GM06990 (cell line): Measurements from ENCODE around the gene CANX.

Source experiments
- DNase-seq: peaks from one replicate; pipeline ENCODE4 v3.0.0-alpha.2; 2011; ENCODE audit not compliant: insufficient read length; ENCODE audit errors: extremely low read depth
- H3K27me3 ChIP-seq: replicated peaks from 2 replicates; pipeline ENCODE4 v1.6.0; 2011; ENCODE audit warnings: low read length; ENCODE audit not compliant: control insufficient read depth, insufficient read depth
- H3K36me3 ChIP-seq: 2 replicates; pipeline ENCODE4 v1.5.1; 2011; ENCODE audit warnings: low read length; ENCODE audit not compliant: control insufficient read depth, insufficient read depth
- H3K4me3 ChIP-seq: replicated peaks from 2 replicates; pipeline ENCODE4 v1.5.1; 2011; ENCODE audit warnings: low read depth, mild to moderate bottlenecking, control low read depth, low read length
- CTCF ChIP-seq: IDR thresholded peaks from 2 replicates; pipeline ENCODE4 v1.5.1; 2011; ENCODE audit warnings: low read length, control low read depth, mild to moderate bottlenecking, inconsistent platforms; ENCODE audit not compliant: insufficient read depth, poor library complexity, severe bottlenecking

Gene CANX

DNA sequence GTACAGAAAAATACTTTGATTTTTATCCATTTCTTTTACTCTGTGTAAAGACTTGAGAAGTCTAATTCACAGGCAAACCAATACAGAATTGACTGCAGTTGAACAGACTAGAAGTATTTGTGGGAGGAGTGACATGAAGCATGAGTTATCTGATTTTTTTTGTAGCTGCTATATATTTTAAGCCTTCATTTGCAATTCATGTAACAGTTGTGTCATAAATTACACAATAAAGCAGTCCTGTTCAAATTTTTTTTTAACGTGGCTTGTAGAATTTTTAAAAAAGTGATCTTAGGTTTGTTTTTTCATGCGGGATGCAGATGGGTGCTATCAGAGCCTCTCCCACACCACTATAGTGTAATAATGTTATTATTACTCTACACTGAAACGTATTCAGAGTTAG lies 31.0 kb downstream of the CANX start:
- no peaks in the 10 kb centered on the region for H3K27me3 ChIP-seq
- H3K4me3 ChIP-seq: no peak overlapping the region
- TF ChIP-seq CTCF: no peak
- H3K36me3 ChIP-seq: peaks cover 13% of the 10 kb centered on the region
- DNase-seq: no peak

DNA sequence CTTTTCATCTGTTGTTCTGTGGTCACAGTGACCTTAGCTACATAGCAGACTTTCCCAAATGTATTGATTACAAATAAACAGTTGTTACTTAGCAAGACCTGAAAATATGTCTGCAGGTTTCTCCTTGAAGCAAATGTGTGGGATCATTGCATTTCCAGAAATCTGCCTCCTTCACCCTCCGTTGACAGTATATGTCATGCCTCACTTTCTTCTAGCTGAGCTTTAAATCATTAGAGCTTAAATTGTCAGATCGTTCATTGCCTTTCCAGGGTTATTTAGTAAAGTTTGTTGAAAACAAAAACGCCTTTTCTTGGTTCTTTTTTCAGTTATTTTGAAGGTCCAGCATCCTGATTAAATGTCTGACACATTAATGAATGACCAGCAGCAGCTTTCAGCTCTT lies 31.6 kb downstream of the CANX start:
- no peak for TF ChIP-seq CTCF
- no peak for DNase-seq
- Histone ChIP-seq H3K4me3 (no peak overlapping the region), H3K27me3 (no peaks in the 10 kb centered on the region), H3K36me3 (peaks cover 10% of the 10 kb centered on the region)

GRCh38 chr5:179730852-179731251 lies 32.1 kb downstream of the CANX start:
- no peak for DNase-seq
- H3K36me3 ChIP-seq: peaks cover 10% of the 10 kb centered on the region
- no peak overlapping the region for H3K4me3 ChIP-seq
- no peak for TF ChIP-seq CTCF
- H3K27me3 ChIP-seq: no peaks in the 10 kb centered on the region

DNA sequence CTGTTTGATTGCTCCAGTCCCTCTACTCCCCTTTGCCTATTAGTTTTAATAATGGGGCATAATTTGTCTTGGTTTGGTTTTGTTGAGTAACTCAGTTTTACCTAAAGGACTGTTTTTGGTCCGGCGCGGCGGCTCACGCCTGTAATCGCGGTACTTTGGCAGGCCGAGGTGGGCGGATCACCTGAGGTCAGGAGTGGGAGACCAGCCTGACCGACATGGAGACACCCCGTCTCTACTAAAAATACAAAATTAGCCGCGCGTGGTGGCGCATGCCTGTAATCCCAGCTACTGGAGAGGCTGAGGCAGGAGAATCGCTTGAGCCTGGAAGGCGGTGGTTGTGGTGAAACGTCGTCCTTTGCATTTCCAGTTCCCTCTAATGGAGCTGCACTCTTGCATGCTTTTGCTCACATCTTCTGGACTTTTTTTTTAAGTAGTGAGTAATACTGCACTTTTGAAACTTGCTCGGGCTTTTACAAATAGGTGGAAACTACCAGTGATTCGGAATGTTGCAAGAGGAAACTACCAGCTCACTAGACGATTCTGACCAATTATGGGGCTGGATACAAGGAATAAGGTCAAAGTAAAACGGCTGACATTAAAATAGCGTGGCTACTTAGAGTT lies 33.1 kb downstream of the CANX start:
- H3K4me3 ChIP-seq: peak overlapping the region; percentile 50
- TF ChIP-seq CTCF: no peak
- H3K36me3 ChIP-seq: peaks cover 10% of the 10 kb centered on the region
- H3K27me3 ChIP-seq: no peaks in the 10 kb centered on the region
- peak; percentile 18 for DNase-seq

DNA sequence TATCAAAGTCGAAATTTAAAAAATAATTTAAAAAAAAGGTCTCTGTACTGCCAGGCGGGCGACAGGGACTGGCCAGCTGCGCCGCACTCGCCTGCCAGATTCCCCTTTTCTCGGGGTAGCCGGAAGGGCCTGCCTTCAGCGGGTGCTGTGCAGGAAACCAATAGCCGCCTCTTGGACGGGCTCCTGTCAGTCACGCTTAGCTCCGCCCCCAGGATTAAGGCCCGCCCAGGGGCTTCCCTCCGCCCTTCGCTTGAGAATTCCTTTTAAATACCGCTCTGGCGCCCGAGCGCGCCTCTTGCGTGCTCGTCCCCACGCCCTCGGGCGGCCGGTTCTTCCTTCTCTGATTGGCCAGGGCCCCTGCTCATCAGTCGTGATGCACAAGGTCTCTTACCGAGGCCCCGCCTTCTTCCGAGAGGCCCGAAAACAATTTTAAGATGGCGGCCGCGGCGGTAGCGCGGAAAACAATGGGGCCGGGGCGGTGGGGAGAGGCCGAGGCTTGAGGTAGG lies 33.7 kb downstream of the CANX start, which contains the start of gene MAML1:
MAML1 (plus strand) TSS at position 411 of the 506 bp plus-strand sequence. CDS start 291 bp downstream, outside the sequence.
- no peak for TF ChIP-seq CTCF
- DNase-seq: peak; percentile 99
- peak within 1 kb of the TSS; percentile 76 for H3K4me3 ChIP-seq
- peaks cover 7% of the 10 kb centered on the region for H3K36me3 ChIP-seq
- H3K27me3 ChIP-seq: no peaks in the 10 kb centered on the region
